Mesothelial cell of epicardium (in vitro differentiated cells): Measurements from ENCODE around the gene LMBR1. TPM values are rescaled to one million over a fixed set of nuclear protein-coding genes. Genes with fewer than 3 reads are reported as not detected.
A peak's percentile ranks its signal among the peaks of the same experiment; 100 is the strongest.

Experiments
- DNase-seq, 2 experiments: peaks; one replicate each; pipeline ENCODE4 v3.0.0; 2021; ENCODE audit warnings: low spot score in 2 of 2; ENCODE audit not compliant: unreplicated experiment in 2 of 2
- H3K27ac Mint-ChIP-seq: 2 replicates; pipeline ENCODE4 v1.8.0; 2021; ENCODE audit warnings: mixed read lengths
- H3K27me3 Mint-ChIP-seq: 2 replicates; pipeline ENCODE4 v1.8.0; 2021; ENCODE audit warnings: low read depth, mixed read lengths
- H3K36me3 Mint-ChIP-seq: 2 replicates; pipeline ENCODE4 v1.8.0; 2021; ENCODE audit warnings: mixed read lengths
- H3K4me1 Mint-ChIP-seq: 2 replicates; pipeline ENCODE4 v1.8.0; 2021; ENCODE audit warnings: mixed read lengths
- H3K4me3 Mint-ChIP-seq: 2 replicates; pipeline ENCODE4 v1.8.0; 2021; ENCODE audit warnings: mild to moderate bottlenecking, moderate library complexity, mixed read lengths
- H3K9me3 Mint-ChIP-seq: 2 replicates; pipeline ENCODE4 v1.8.0; 2021; ENCODE audit warnings: mixed read lengths
- CTCF ChIP-seq: fragments of 200-600 bp; sonication (generic); IDR thresholded peaks from one replicate; pipeline ENCODE4 v1.5.0; 2021; ENCODE audit warnings: antibody characterized with exemption; ENCODE audit not compliant: unreplicated experiment
- total RNA-seq: library from RNA; stranded (reverse); gene quantifications from 3 replicates; pipeline ENCODE4 v1.2.1, GENCODE V29; 2021

LMBR1 gene
- total RNA-seq, 1 donor from 2014 or later, result 69.3 TPM

DNA sequence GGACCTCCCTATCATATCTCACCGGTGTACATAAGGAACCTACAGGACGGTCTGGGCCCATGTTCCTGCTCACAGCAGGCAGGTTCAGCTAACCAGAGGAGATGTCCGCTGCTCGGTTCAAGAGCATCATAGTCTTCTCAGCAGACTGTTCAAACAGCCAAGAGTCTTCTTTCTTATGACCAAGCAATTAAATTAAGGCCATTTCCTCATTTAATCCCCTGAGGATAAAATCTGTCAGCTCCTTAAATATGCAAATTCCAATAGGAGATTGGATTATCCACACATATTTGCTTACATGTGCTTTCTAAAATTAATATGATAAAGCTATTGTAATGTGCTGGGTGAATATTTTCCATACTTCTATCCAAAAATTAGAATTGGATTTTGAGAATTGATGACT, 59.7 kb downstream of the LMBR1 start:
- Mint-ChIP-seq H3K4me1 (no peaks in the 10 kb centered on the region), H3K27ac (no peak overlapping the region), H3K9me3 (peaks cover 2% of the 10 kb centered on the region), H3K27me3 (no peaks in the 10 kb centered on the region), H3K4me3 (no peak overlapping the region), H3K36me3 (peaks cover 17% of the 10 kb centered on the region)
- TF ChIP-seq CTCF, result no peak
- no peak for DNase-seq

GRCh38 chr7:156832195-156832877, 60.6 kb downstream of the LMBR1 start:
- H3K27me3 Mint-ChIP-seq, result no peaks in the 10 kb centered on the region
- H3K36me3 Mint-ChIP-seq, result peaks cover 15% of the 10 kb centered on the region
- no peaks in the 10 kb centered on the region for H3K4me1 Mint-ChIP-seq
- DNase-seq, result no peak
- H3K4me3 Mint-ChIP-seq, result no peak overlapping the region
- no peak for TF ChIP-seq CTCF
- H3K27ac Mint-ChIP-seq, result no peak overlapping the region
- no peaks in the 10 kb centered on the region for H3K9me3 Mint-ChIP-seq

DNA sequence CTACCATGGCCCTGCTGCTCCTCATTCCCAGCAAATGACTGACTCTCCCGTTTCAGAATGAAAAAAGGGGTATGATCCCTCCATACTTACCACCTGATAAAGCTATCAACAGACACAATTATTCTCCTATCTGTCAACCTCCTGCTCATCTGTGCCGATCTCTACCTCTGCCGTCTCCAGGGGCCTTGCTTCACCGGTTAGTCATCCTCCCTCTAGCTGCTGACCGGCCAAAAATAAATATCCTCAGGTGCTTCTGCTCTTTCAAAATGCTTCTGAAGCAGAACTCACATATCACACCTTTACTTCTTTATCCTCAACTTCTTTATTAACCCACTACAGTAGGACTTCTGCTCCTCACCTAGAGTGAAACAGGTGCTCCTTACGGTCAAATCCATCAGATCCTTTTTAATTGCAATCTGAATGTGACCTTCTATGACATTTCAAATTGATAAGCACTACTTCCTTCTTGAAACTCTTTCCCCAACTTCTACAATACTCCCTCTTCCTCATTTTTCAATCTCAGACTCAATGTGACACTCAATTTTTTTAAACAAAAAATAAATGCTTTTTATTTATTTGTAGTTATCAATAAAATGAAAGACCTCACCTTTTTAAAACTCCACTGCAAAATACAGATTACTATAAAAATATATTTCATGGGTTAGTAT, 63.2 kb downstream of the LMBR1 start:
- Mint-ChIP-seq H3K4me3 (no peak overlapping the region), H3K27me3 (no peaks in the 10 kb centered on the region), H3K9me3 (no peaks in the 10 kb centered on the region), H3K4me1 (no peaks in the 10 kb centered on the region), H3K27ac (no peak overlapping the region), H3K36me3 (peaks cover 13% of the 10 kb centered on the region)
- DNase-seq, result no peak
- TF ChIP-seq CTCF, result no peak

- no peak for DNase-seq
- peak; percentile 38 for TF ChIP-seq CTCF
- peaks cover 11% of the 10 kb centered on the region for H3K36me3 Mint-ChIP-seq
Measured at GRCh38 chr7:156827587-156828203, 65.3 kb downstream of the LMBR1 start.

GRCh38 chr7:156823435-156823834, 69.5 kb downstream of the LMBR1 start:
- Mint-ChIP-seq H3K4me1 (no peaks in the 10 kb centered on the region), H3K9me3 (no peaks in the 10 kb centered on the region), H3K4me3 (no peak overlapping the region), H3K27ac (no peak overlapping the region), H3K36me3 (peaks cover 9% of the 10 kb centered on the region), H3K27me3 (no peaks in the 10 kb centered on the region)
- DNase-seq, result no peak
- TF ChIP-seq CTCF, result no peak

More at GRCh38 chr7:156827587-156828203, 65.3 kb downstream of the LMBR1 start:
- Mint-ChIP-seq H3K4me3 (no peak overlapping the region), H3K4me1 (no peaks in the 10 kb centered on the region), H3K9me3 (no peaks in the 10 kb centered on the region), H3K27me3 (no peaks in the 10 kb centered on the region), H3K27ac (no peak overlapping the region)
